ENCODE measurements around the gene ATRAID.
"Not testable (repeated sequence)": the region's sequence is repeated elsewhere in the genome, so short reads cannot be mapped to it uniquely, and the experiment has no call there.

Gene ATRAID

GRCh38 chr2:27194538-27195354 lies 17.1 kb upstream of the ATRAID start:
- DNase-seq (ENCODE audit: low read depth in 2 of 2), result no peak

DNA sequence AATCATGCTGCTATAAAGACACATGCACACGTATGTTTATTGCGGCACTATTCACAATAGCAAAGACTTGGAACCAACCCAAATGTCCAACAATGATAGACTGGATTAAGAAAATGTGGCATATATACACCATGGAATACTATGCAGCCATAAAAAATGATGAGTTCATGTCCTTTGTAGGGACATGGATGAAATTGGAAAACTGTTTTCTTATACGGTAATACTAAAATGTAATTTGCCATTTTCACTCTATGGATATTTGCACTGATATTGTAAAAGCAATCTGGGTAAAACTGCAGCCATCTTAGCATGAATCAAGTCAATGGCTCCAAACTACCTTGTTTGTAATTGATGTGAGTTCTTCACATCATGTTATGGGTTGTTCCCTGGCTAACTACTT lies 16.0 kb upstream of the ATRAID start:
- DNase-seq (ENCODE audit: low read depth in 2 of 2), result not testable (repeated sequence)

DNA sequence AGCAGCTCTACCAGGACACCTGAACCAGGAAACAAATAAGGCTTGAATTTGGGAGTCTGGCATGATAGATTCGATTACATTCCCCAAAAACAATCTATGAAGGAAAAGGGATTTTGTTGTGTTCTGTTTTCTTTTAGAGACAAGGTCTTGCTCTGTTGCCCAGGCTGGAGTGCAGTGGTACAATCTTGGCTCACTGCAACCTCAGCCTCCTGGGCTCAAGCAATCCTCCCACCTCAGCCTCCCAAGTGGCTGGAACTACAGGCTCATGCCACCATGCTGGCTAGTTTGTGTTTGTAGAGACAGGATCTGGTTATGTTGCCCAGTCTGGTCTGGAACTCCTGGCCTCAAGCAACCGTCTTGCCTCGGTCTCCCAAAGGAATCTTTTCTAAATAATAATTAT lies 13.8 kb upstream of the ATRAID start:
- DNase-seq (ENCODE audit: low read depth in 2 of 2), result not testable (repeated sequence)

DNA sequence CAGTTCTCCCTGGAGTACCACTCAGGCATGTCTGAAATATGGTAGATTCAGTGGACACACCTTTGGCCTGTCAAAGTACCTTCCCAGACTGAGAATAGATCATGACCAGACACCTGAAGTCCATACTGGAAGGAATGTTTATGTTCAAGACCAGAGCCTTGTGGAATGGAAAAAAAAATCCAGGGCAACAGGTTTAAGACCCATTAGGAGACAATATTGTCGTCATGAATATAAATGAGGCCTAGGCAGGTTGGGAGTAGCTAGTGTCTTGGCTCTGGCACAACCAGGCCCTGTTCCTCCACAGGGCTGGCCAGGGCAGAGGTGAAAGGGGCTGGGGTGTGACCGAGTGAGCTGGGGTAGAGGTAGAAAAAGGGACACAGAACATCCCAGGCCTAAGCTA lies 13.2 kb upstream of the ATRAID start:
- DNase-seq (ENCODE audit: low read depth in 2 of 2), result no peak

DNA sequence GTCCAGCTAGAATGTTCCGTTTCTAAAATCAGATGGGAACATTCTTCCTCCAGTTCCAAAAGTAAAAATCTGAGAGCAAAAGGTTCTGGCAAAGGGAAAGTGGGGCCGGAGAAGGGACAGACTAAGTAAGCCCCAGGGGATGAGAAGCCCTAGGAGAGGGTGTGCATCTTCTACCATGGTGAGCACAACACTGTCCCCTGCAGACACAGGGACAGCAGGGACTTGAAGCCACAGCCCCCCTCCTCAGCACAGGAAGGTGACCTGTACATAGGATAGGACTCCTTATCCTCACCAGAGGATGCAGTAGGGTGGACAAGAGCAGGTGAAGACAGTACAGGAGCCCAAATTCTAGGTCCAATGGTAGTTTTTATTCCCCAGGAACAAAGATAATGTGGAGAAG lies 12.6 kb upstream of the ATRAID start:
- no peak for DNase-seq (ENCODE audit: low read depth in 2 of 2)

- no peak for DNase-seq (ENCODE audit: low read depth in 2 of 2)
Measured at GRCh38 chr2:27201675-27202074, 10.2 kb upstream of the ATRAID start.

GRCh38 chr2:27202854-27203253 lies 9.0 kb upstream of the ATRAID start:
- DNase-seq (ENCODE audit: low read depth in 2 of 2), result no peak

DNA sequence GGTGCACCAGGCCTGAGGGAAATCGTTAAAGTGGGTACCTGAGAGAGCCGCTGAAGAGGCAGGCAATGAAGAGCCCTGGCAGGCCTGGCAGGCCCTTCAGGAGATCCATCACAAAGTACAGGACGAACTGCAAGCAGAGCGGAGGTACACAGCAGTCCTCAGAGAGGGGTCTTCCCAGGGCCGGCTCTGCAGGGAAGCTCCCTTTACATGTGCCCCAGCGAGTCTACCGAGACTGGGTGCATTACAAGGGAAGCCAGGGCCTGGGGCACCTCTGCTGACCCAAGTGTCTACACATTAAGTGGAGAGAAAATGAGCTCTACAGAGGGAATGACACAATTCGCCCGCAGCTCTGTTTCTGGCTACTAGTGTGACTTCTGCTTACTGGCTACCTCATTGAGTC lies 8.1 kb upstream of the ATRAID start:
- no peak for DNase-seq (ENCODE audit: low read depth in 2 of 2)

DNA sequence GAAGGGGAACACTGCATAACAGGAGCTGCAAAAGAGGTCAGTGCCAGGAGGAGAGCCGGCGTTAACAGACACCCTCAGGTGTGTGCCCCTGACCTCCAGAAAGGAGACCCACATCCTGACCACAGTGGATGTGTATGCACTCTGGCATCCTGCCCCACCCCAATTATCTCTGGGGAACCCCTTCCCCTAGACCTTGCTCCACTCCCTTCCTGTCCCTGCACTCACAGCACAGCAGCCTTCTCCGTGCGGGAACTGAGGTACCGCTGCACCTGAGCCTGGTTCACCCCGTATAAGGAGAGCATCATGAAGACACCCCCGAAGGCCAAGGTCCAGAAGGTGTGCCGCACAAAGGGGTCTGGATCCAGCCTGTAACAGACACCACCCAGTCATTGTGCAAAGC lies 7.3 kb upstream of the ATRAID start:
- DNase-seq (ENCODE audit: low read depth in 2 of 2), result no peak

GRCh38 chr2:27205206-27205605 lies 6.6 kb upstream of the ATRAID start:
- no peak for DNase-seq (ENCODE audit: low read depth in 2 of 2)

DNA sequence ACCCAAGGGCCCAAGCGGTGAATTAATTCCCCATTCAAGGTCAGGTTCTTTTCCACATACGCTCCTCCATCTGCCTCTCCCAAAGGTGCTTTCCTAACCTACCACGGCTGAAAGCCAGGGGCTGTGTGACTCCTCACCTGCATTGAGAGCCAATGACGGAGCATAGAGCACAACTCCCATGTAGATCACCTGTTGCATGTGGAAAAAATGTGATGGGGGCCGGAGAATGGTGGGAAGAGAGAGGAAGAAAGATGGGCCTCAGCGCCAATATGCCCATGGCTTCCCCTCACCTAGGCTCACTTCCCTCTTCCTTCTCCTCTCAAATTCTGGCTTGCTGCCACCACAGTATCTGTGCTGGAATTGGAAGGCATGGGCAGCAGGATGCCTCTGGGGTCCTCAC lies 5.5 kb upstream of the ATRAID start:
- DNase-seq (ENCODE audit: low read depth in 2 of 2), result no peak

GRCh38 chr2:27208486-27209050 lies 3.3 kb upstream of the ATRAID start:
- DNase-seq (ENCODE audit: low read depth in 2 of 2), result no peak

GRCh38 chr2:27209621-27210401 lies 2.0 kb upstream of the ATRAID start:
- no peak for DNase-seq (ENCODE audit: low read depth in 2 of 2)

DNA sequence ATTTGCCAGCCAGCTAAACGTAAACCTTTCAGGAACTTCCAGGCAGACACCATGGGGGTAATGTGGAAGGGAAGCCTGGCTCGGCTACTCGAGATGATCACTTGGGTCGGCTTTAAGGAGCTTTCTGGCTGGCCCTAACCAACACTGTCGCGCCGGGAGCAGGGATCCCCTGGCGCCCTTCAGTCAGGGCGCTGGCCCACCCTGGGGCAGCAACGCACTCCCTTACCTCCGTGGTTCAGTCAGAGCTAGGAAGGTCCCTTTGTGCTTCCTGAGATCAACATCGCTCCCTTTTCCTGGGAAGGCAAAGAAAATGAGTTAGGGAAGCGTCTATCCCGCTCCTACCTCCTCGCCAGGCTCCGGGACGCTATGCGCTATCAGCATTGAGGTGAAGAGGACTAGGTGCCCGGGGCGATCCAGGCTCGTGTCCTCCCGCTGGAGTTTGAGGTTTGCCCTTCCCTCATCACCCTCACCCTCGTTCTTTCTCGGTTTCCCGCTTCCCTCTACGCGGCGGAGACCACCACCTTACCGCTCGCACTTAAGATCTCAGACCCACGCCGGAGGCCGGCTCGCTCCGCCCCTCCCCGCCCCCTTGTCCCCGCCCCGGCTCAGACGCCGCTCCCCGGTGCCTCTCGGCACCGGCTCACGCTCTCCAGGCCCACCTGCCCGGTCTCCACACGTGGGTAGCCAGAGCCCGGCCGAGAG lies 449 bp upstream of the ATRAID start:
- DNase-seq (ENCODE audit: low read depth in 2 of 2), result no peak

DNA sequence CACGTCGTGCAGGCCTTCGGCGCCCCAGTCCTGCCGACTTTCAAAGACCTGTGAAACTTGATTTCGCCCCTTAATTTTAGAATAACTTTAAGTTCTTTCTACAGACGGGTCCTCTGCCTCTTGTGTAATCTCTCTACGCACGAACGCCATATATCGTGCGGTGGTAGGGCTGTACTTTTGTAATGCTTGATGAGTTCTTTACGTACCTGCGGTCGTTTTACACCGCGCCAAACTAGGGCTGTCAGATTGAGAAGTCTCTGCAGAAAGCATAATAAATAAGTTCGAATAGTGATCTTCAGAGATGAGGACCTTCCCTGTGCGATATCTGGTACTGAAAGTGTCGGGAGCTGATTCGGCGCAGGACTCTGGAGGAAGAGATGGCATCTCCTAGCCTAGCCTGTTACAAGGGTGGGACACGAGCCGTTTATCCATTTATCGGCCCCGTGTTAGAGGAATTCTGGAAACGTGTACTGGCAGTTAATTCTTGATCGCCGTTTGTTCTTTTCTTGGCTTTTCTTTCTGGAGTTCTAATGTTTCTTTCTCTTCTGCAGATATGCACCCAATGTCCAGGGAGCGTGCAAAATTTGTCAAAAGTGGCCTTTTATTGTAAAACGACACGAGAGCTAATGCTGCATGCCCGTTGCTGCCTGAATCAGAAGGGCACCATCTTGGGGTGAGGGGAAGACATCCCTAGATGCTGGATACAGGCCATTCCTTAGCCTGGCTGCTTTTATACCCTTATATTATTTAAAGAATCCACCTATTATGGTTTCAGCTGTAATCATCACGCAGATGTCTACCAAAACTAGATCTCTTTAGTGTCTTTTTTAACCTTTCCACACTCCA lies 1.0 kb downstream of the ATRAID start:
- peak in 1 of 2 donors; percentile 4 for DNase-seq (ENCODE audit: low read depth in 2 of 2)

- no peak for DNase-seq (ENCODE audit: low read depth in 2 of 2)
Measured at GRCh38 chr2:27214941-27215340, 3.1 kb downstream of the ATRAID start.

DNA sequence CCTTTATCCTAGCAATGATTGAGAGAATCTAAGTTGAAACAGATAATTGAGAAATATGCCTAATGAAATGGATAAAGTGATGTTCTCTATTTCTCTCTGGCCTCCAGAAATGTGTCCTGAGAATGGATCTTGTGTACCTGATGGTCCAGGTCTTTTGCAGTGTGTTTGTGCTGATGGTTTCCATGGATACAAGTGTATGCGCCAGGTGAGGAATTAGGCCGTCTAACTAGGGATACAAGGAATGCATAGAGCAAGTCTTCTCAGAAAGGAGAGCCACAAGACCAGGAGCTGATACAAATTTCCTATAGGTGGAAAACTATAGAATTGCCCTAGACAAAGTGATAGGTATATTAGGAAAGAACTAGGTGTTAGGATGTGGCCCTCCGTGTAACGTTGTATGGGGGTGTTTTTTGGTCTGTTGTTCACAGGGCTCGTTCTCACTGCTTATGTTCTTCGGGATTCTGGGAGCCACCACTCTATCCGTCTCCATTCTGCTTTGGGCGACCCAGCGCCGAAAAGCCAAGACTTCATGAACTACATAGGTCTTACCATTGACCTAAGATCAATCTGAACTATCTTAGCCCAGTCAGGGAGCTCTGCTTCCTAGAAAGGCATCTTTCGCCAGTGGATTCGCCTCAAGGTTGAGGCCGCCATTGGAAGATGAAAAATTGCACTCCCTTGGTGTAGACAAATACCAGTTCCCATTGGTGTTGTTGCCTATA lies 4.7 kb downstream of the ATRAID start:
- no peak for DNase-seq (ENCODE audit: low read depth in 2 of 2)

GRCh38 chr2:27217173-27218121 lies 5.6 kb downstream of the ATRAID start, which contains the start of gene CAD:
TSS of gene CAD (plus strand) at chr2:27217369. CDS start at chr2:27217552, 183 bp downstream.
- peak; percentile 83 to 87 for DNase-seq (ENCODE audit: low read depth in 2 of 2)

DNA sequence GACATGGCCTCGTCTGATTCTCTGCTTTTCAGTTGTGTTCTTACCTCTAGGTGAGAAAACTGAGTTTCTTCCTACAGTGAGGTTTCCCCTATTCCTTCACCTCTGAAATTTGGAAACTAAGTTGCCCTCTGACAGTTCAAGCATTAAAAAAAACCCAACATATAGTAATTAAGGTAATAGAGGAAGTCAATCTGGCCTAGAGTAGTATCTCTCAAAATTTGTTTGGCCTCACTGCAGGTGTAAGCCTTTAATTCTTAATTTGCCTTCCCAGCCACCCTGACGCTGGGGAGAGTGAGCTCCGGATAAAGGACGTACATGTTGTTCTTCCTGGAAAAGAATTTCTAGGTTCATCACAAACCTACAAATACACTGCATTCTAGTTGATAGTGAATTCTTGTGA lies 6.8 kb downstream of the ATRAID start:
- DNase-seq (ENCODE audit: low read depth in 2 of 2), result no peak

Measured in stimulated activated CD4-positive, alpha-beta T cell treated with anti-CD3 and anti-CD28 coated beads, Interleukin-15, amount 100 ng/mL, for 48 hours (primary cell).